OCI-LY3 (cell line): ENCODE measurements around the gene NPBWR2.

ENCODE experiments used
- H2AFZ ChIP-seq: fragments of 200-600, 300-600 bp; shearing (Covaris generic); 2 replicates; pipeline ENCODE4 v1.6.0; 2014; ENCODE audit warnings: antibody characterized with exemption, low read depth, low read length
- H3K27ac ChIP-seq: fragments of 200-600, 300-600 bp; sonication (generic); 2 replicates; pipeline ENCODE4 v1.5.1; 2014; ENCODE audit warnings: mild to moderate bottlenecking, low read length, moderate library complexity, mixed read lengths
- H3K27me3 ChIP-seq: fragments of 200-600, 300-600 bp; sonication (generic); 2 replicates; pipeline ENCODE4 v1.6.1; 2014; ENCODE audit warnings: low read depth, low read length, mixed read lengths
- H3K36me3 ChIP-seq: fragments of 200-600, 300-600 bp; sonication (generic); replicated peaks from 2 replicates; pipeline ENCODE3; 2014; ENCODE audit warnings: low read depth, low read length, mixed read lengths
- H3K4me1 ChIP-seq: fragments of 300-600, 200-600 bp; sonication (generic); 2 replicates; pipeline ENCODE4 v1.6.1; 2014; ENCODE audit warnings: low read length, mixed read lengths
- H3K4me2 ChIP-seq: fragments of 200-600, 300-600 bp; sonication (generic); 2 replicates; pipeline ENCODE4 v1.6.1; 2014; ENCODE audit warnings: low read length, mixed read lengths
- H3K4me3 ChIP-seq: fragments of 300-600, 200-600 bp; sonication (generic); 2 replicates; pipeline ENCODE4 v1.5.1; 2014; ENCODE audit warnings: antibody characterized with exemption, mild to moderate bottlenecking, low read length, moderate library complexity
- H3K79me2 ChIP-seq: fragments of 300-600, 200-600 bp; shearing (Covaris generic); 2 replicates; pipeline ENCODE4 v1.6.1; 2014; ENCODE audit warnings: mild to moderate bottlenecking, low read length, mixed read lengths
- H3K9ac ChIP-seq: fragments of 300-600, 200-600 bp; shearing (Covaris generic); 2 replicates; pipeline ENCODE4 v1.6.0; 2014; ENCODE audit warnings: mild to moderate bottlenecking, low read length, moderate library complexity
- H3K9me3 ChIP-seq: fragments of 200-600, 300-600 bp; shearing (Covaris generic); 2 replicates; pipeline ENCODE4 v1.6.1; 2014; ENCODE audit warnings: low read length, mixed read lengths; ENCODE audit not compliant: insufficient read depth
- H4K20me1 ChIP-seq: fragments of 200-600, 300-600 bp; sonication (generic); 2 replicates; pipeline ENCODE4 v1.6.1; 2016; ENCODE audit warnings: low read length, mixed read lengths; ENCODE audit not compliant: insufficient read depth
- CTCF ChIP-seq: fragments of 200-600, 300-600 bp; sonication (generic); IDR thresholded peaks from 2 replicates; pipeline ENCODE4 v1.5.1; 2014; ENCODE audit warnings: antibody characterized with exemption, low read length, low read depth
- EZH2phosphoT487 ChIP-seq: fragments of 200-600 bp; shearing (Covaris generic); IDR thresholded peaks from 2 replicates; pipeline ENCODE4 v1.6.1; 2018; ENCODE audit warnings: antibody characterized with exemption, mixed run types, low read depth

NPBWR2 gene

GRCh38 chr20:64108731-64109681 is 1.6 kb upstream of the NPBWR2 start:
- Histone ChIP-seq H3K27me3 (no peaks in the 10 kb centered on the region), H3K36me3 (no peaks in the 10 kb centered on the region), H3K4me2 (no peak overlapping the region), H2AFZ (no peak overlapping the region), H3K4me3 (no peak overlapping the region), H4K20me1 (no peaks in the 10 kb centered on the region), H3K9ac (no peak overlapping the region), H3K27ac (no peak overlapping the region), H3K79me2 (no peaks in the 10 kb centered on the region), H3K9me3 (no peaks in the 10 kb centered on the region), H3K4me1 (peaks cover 11% of the 10 kb centered on the region)
- TF ChIP-seq CTCF (no peak), EZH2phosphoT487 (no peak)

GRCh38 chr20:64107736-64108457 is 532 bp upstream of the NPBWR2 start:
- Histone ChIP-seq H3K27ac (no peak overlapping the region), H3K4me1 (peaks cover 11% of the 10 kb centered on the region), H3K9me3 (no peaks in the 10 kb centered on the region), H4K20me1 (no peaks in the 10 kb centered on the region), H3K27me3 (0 out of 2 replicates have a peak, but pooled peaks cover 3% of the 10 kb centered on the region), H2AFZ (peak overlapping the region; percentile 18; the same call in 1 of the 2 replicates), H3K4me2 (peak overlapping the region; percentile 74), H3K4me3 (peak overlapping the region; percentile 40), H3K9ac (no peak overlapping the region; the same call in 1 of the 2 replicates), H3K79me2 (no peaks in the 10 kb centered on the region), H3K36me3 (no peaks in the 10 kb centered on the region)
- no peak for TF ChIP-seq EZH2phosphoT487
- TF ChIP-seq CTCF, result no peak

- Histone ChIP-seq H3K27me3 (peaks cover 5% of the 10 kb centered on the region), H3K9me3 (no peaks in the 10 kb centered on the region), H3K27ac (no peak overlapping the region), H2AFZ (no peak overlapping the region), H4K20me1 (no peaks in the 10 kb centered on the region), H3K36me3 (no peaks in the 10 kb centered on the region), H3K9ac (no peak overlapping the region), H3K4me2 (no peak overlapping the region), H3K79me2 (no peaks in the 10 kb centered on the region), H3K4me3 (no peak overlapping the region), H3K4me1 (peaks cover 15% of the 10 kb centered on the region)
- TF ChIP-seq EZH2phosphoT487, result no peak
Observed at GRCh38 chr20:64106435-64106961, 867 bp downstream of the NPBWR2 start.

GRCh38 chr20:64105846-64106434 is 1.4 kb downstream of the NPBWR2 start:
- Histone ChIP-seq H3K9ac (no peak overlapping the region), H3K27me3 (peaks cover 11% of the 10 kb centered on the region), H4K20me1 (no peaks in the 10 kb centered on the region)

More at GRCh38 chr20:64105846-64106434, 1.4 kb downstream of the NPBWR2 start:
- Histone ChIP-seq H3K36me3 (no peaks in the 10 kb centered on the region), H3K4me3 (no peak overlapping the region), H3K79me2 (no peaks in the 10 kb centered on the region), H3K4me2 (no peak overlapping the region), H2AFZ (no peak overlapping the region), H3K27ac (no peak overlapping the region), H3K9me3 (no peaks in the 10 kb centered on the region), H3K4me1 (peaks cover 20% of the 10 kb centered on the region)
- TF ChIP-seq CTCF, result no peak
- no peak for TF ChIP-seq EZH2phosphoT487
